ENCODE measurements around the gene SYNPO2.

- TF ChIP-seq, protein P1, sequence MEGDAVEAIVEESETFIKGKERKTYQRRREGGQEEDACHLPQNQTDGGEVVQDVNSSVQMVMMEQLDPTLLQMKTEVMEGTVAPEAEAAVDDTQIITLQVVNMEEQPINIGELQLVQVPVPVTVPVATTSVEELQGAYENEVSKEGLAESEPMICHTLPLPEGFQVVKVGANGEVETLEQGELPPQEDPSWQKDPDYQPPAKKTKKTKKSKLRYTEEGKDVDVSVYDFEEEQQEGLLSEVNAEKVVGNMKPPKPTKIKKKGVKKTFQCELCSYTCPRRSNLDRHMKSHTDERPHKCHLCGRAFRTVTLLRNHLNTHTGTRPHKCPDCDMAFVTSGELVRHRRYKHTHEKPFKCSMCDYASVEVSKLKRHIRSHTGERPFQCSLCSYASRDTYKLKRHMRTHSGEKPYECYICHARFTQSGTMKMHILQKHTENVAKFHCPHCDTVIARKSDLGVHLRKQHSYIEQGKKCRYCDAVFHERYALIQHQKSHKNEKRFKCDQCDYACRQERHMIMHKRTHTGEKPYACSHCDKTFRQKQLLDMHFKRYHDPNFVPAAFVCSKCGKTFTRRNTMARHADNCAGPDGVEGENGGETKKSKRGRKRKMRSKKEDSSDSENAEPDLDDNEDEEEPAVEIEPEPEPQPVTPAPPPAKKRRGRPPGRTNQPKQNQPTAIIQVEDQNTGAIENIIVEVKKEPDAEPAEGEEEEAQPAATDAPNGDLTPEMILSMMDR (conservative IDR thresholded peaks at IDR 0.05 in 1 of 2, IDR thresholded peaks at IDR 0.05 in 1 of 2; ENCODE audit: low read depth in 1 of 2, low read length in 2 of 2): no peak
- no peak for TF ChIP-seq EZH2 (IDR thresholded peaks at IDR 0.05; ENCODE audit: low read length, missing control alignments)
These were observed 94.6 kb downstream of the SYNPO2 start for GRCh38 chr4:118983293-118983692.

Measured in fibroblast of lung (primary cell).